Stomach (tissue), 4 donors: Measurements from ENCODE around the gene FUT6.

Experiments used
- POLR2A ChIP-seq, 4 donors: fragments of 450-650 bp; IDR thresholded peaks; one replicate each; pipeline ENCODE4 v1.6.1; 2016; ENCODE audit warnings: antibody characterized with exemption in 4 of 4, control low read depth in 2 of 4, mild to moderate bottlenecking in 1 of 4, moderate library complexity in 1 of 4
- POLR2AphosphoS5 ChIP-seq, 3 donors: sonication (generic); formaldehyde crosslinking; IDR thresholded peaks; one replicate each; pipeline ENCODE4 v1.6.1; 2016; ENCODE audit warnings: antibody characterized with exemption in 3 of 3
- TF ChIP-seq, protein P1 (sequence below), 7 experiments: fragments of 450-650 bp in 4 of 7; fragments of 200-600 bp in 3 of 7; sonication (generic) in 3 of 7; IDR thresholded peaks; one replicate each; pipeline ENCODE4 v1.5.1; 2016 to 2019; ENCODE audit warnings: antibody characterized with exemption in 7 of 7, control low read depth in 2 of 7, mild to moderate bottlenecking in 1 of 7

DNA sequence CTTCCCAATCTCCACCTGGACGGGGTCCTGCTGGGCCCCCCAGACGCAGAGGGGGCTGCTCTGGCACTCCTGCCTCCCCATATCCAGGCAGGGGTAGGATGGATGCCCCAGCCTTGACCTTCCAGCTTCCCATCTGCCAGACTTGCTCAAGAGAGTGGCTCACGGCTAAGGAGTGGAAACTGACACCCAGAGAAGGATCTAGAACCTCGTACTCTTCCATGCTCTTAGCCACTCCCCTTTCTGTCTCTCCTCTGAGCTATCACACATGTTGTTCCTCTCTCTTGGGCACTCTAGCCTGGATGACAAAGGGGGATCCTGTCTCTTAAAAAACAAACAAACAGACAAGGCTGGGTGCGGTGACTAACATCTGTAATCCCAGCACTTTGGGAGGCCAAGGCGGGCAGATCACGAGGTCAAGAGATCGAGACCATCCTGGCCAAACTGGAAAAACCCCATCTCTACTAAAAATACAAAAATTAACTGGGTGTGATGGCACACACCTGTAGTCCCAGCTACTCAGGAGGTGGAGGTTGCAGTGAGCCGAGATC is 43.0 kb upstream of the FUT6 start:
- TF ChIP-seq, protein P1, sequence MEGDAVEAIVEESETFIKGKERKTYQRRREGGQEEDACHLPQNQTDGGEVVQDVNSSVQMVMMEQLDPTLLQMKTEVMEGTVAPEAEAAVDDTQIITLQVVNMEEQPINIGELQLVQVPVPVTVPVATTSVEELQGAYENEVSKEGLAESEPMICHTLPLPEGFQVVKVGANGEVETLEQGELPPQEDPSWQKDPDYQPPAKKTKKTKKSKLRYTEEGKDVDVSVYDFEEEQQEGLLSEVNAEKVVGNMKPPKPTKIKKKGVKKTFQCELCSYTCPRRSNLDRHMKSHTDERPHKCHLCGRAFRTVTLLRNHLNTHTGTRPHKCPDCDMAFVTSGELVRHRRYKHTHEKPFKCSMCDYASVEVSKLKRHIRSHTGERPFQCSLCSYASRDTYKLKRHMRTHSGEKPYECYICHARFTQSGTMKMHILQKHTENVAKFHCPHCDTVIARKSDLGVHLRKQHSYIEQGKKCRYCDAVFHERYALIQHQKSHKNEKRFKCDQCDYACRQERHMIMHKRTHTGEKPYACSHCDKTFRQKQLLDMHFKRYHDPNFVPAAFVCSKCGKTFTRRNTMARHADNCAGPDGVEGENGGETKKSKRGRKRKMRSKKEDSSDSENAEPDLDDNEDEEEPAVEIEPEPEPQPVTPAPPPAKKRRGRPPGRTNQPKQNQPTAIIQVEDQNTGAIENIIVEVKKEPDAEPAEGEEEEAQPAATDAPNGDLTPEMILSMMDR (IDR thresholded peaks at IDR 0.05) = no peak
- TF ChIP-seq POLR2AphosphoS5 (IDR thresholded peaks at IDR 0.05) = no peak
- TF ChIP-seq POLR2A (IDR thresholded peaks at IDR 0.05) = no peak
